Tibial nerve (tissue), 4 donors: ENCODE measurements around the gene PLP2. TPM values are rescaled to one million over a fixed set of nuclear protein-coding genes. Genes with fewer than 3 reads are reported as not detected.

Source experiments
- DNase-seq, 2 donors: peaks; one replicate each; pipeline ENCODE4 v3.0.0-alpha.2; 2019; ENCODE audit warnings: low spot score in 2 of 2
- H3K27ac ChIP-seq, 4 donors: fragments of 200-600 bp; sonication (generic) in 3 of 4; one replicate each; pipeline ENCODE4 v1.5.1; 2017 to 2019; ENCODE audit warnings: mild to moderate bottlenecking in 1 of 4
- H3K27me3 ChIP-seq, 2 donors: fragments of 200-600 bp; sonication (generic) in 1 of 2; one replicate each; pipeline versions ENCODE4 v1.5.1 to v1.6.0; 2017 to 2019
- H3K36me3 ChIP-seq, 3 donors: fragments of 200-600 bp; sonication (generic); one replicate each; pipeline ENCODE4 v1.5.1; 2018 to 2019
- H3K4me1 ChIP-seq, 4 donors: fragments of 200-600 bp; sonication (generic) in 3 of 4; one replicate each; pipeline ENCODE4 v1.5.1; 2017 to 2019
- H3K4me3 ChIP-seq, 4 donors: fragments of 200-600 bp; sonication (generic) in 3 of 4; one replicate each; pipeline ENCODE4 v1.5.1; 2017 to 2019; ENCODE audit warnings: mild to moderate bottlenecking in 1 of 4, moderate library complexity in 1 of 4
- H3K9me3 ChIP-seq, 4 donors: fragments of 200-600 bp; sonication (generic) in 3 of 4; one replicate each; pipeline ENCODE4 v1.5.1; 2017 to 2019
- EP300 ChIP-seq, 2 donors: sonication (generic); formaldehyde crosslinking; IDR thresholded peaks; one replicate each; pipeline ENCODE4 v1.6.1; 2017; ENCODE audit warnings: antibody characterized with exemption in 2 of 2, mild to moderate bottlenecking in 1 of 2
- POLR2A ChIP-seq, 2 donors: fragments of 450-650 bp; IDR thresholded peaks; one replicate each; pipeline ENCODE4 v1.6.1; 2017; ENCODE audit warnings: antibody characterized with exemption in 2 of 2, mild to moderate bottlenecking in 2 of 2, moderate library complexity in 2 of 2
- WGBS, 2 donors: methylation state at CpG; one replicate each; pipeline ENCODE4 v1.1.5; 2018; 5-methylcytosine and 5-hydroxymethylcytosine counted together
- total RNA-seq, 4 donors: library from RNA; depleted of rRNA; stranded (reverse); fragments of >200 nt; gene quantifications; one replicate each; pipeline ENCODE4 v1.1.0, GENCODE V29; 2016
- TF ChIP-seq, protein P1 (sequence below), 5 experiments: fragments of 200-600 bp in 3 of 5; fragments of 450-650 bp in 2 of 5; sonication (generic) in 3 of 5; IDR thresholded peaks; one replicate each; pipeline ENCODE4 v1.5.1; 2016 to 2019; ENCODE audit warnings: antibody characterized with exemption in 5 of 5, mild to moderate bottlenecking in 3 of 5, moderate library complexity in 2 of 5

Gene PLP2
- total RNA-seq, 4 donors from 2014 or later: 22.0 to 34.7 (median 31.5) TPM

- Histone ChIP-seq H3K4me3 (no peak overlapping the region), H3K27ac (no peak overlapping the region), H3K36me3 (no peaks in the 10 kb centered on the region), H3K27me3 (peaks cover 0 to 23% of the 10 kb centered on the region in 2 donors), H3K4me1 (no peaks in the 10 kb centered on the region), H3K9me3 (no peaks in the 10 kb centered on the region)
- WGBS, 2 donors: 69 to 81% methylated on average over 2 to 6 of the region's 8 CpGs
- TF ChIP-seq, protein P1, sequence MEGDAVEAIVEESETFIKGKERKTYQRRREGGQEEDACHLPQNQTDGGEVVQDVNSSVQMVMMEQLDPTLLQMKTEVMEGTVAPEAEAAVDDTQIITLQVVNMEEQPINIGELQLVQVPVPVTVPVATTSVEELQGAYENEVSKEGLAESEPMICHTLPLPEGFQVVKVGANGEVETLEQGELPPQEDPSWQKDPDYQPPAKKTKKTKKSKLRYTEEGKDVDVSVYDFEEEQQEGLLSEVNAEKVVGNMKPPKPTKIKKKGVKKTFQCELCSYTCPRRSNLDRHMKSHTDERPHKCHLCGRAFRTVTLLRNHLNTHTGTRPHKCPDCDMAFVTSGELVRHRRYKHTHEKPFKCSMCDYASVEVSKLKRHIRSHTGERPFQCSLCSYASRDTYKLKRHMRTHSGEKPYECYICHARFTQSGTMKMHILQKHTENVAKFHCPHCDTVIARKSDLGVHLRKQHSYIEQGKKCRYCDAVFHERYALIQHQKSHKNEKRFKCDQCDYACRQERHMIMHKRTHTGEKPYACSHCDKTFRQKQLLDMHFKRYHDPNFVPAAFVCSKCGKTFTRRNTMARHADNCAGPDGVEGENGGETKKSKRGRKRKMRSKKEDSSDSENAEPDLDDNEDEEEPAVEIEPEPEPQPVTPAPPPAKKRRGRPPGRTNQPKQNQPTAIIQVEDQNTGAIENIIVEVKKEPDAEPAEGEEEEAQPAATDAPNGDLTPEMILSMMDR (IDR thresholded peaks at IDR 0.05): no peak
- TF ChIP-seq POLR2A (IDR thresholded peaks at IDR 0.05) (no peak), EP300 (IDR thresholded peaks at IDR 0.05) (no peak)
- no peak for DNase-seq
Measured at GRCh38 chrX:49206543-49206942, 34.8 kb downstream of the PLP2 start.

DNA sequence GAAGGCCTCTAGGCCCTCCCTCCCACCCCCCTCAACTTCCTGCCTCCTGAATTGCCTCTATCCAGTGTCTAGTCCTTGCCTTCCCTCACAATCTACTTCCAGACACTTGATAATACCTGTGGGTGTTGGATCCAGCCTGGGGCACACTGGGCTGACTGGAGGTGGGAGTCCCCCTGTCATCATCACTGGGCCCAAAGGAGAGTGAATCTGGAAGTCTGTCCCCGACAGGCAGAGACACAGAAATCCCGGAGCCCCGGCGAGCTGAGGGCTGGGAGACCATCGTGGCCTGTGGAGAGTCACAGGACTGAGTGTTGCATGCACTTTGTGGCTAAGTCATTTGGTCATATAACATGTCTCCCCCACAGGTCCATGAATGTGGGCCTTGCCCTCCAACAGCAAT lies 36.7 kb downstream of the PLP2 start:
- Histone ChIP-seq H3K27me3 (peaks cover 0 to 23% of the 10 kb centered on the region in 2 donors), H3K9me3 (no peaks in the 10 kb centered on the region), H3K4me1 (no peaks in the 10 kb centered on the region), H3K27ac (no peak overlapping the region), H3K36me3 (no peaks in the 10 kb centered on the region), H3K4me3 (no peak overlapping the region)
- WGBS, 2 donors: 90 to 96% methylated on average over 4 to 5 of the region's 5 CpGs
- TF ChIP-seq POLR2A (IDR thresholded peaks at IDR 0.05) (no peak), EP300 (IDR thresholded peaks at IDR 0.05) (no peak)
- TF ChIP-seq, protein P1 (IDR thresholded peaks at IDR 0.05): no peak
- no peak for DNase-seq

GRCh38 chrX:49209434-49210251 lies 37.9 kb downstream of the PLP2 start:
- H3K4me3 ChIP-seq: no peak overlapping the region
- WGBS, 2 donors: 18 to 53% methylated on average over 5 to 28 of the region's 28 CpGs
- no peaks in the 10 kb centered on the region for H3K9me3 ChIP-seq
- H3K27ac ChIP-seq: no peak overlapping the region
- peaks cover 0 to 23% of the 10 kb centered on the region in 2 donors for H3K27me3 ChIP-seq
- DNase-seq: no peak
- no peaks in the 10 kb centered on the region for H3K4me1 ChIP-seq
- TF ChIP-seq, protein P1 (IDR thresholded peaks at IDR 0.05): no peak
- TF ChIP-seq POLR2A (IDR thresholded peaks at IDR 0.05) (no peak), EP300 (IDR thresholded peaks at IDR 0.05) (no peak)
- no peaks in the 10 kb centered on the region for H3K36me3 ChIP-seq

DNA sequence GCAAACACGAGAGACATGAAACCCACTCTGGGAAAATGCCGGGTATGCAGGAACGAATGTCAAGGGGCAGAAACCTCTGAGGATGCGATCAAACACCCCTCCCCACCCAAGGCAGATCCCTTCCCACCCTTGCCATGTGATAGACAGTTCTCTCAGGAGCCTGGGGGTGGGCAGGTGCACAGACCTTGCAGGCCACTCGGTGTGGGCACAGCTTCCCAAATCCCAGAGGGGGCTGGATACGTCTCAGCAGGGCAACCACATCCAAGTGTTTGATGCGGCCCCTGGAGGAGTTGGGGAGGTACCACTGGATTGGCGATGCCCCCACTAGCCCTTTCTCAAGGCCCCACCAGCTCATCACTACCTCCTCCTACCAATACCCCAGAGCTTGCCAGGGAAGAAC lies 38.7 kb downstream of the PLP2 start:
- Histone ChIP-seq H3K27me3 (peaks cover 0 to 22% of the 10 kb centered on the region in 2 donors), H3K9me3 (no peaks in the 10 kb centered on the region), H3K27ac (no peak overlapping the region), H3K36me3 (no peaks in the 10 kb centered on the region), H3K4me1 (no peaks in the 10 kb centered on the region), H3K4me3 (no peak overlapping the region)
- 76 to 80% methylated on average over 6 to 8 of the region's 8 CpGs for WGBS, 2 donors
- TF ChIP-seq EP300 (IDR thresholded peaks at IDR 0.05): no peak
- TF ChIP-seq, protein P1 (IDR thresholded peaks at IDR 0.05): no peak
- TF ChIP-seq POLR2A (IDR thresholded peaks at IDR 0.05): no peak
- no peak for DNase-seq

DNA sequence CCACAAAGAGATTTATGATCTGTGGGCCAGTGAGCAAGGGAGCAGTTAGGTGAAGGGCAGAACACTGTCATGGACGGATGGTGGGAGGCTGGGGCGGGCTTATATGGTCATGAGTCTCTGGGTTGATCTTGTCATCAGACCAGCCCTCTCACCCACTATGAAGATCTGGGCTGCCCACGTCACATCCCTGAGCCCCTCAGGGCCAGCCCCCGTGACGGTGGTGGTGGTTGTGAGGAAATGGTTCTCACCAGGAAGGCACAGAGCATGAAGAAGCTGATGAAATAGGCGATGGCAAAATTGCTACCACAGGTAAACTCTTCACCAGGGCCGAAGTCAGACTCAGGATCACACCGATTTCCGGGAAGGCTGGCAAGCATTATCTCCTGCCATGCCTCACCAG lies 39.4 kb downstream of the PLP2 start:
- WGBS, 2 donors: 83 to 90% methylated on average over 3 to 9 of the region's 9 CpGs
- H3K27ac ChIP-seq: no peak overlapping the region
- H3K4me3 ChIP-seq: no peak overlapping the region
- H3K36me3 ChIP-seq: no peaks in the 10 kb centered on the region
- peaks cover 0 to 18% of the 10 kb centered on the region in 2 donors for H3K27me3 ChIP-seq
- no peaks in the 10 kb centered on the region for H3K9me3 ChIP-seq
- no peaks in the 10 kb centered on the region for H3K4me1 ChIP-seq
- no peak for DNase-seq
- TF ChIP-seq, protein P1 (IDR thresholded peaks at IDR 0.05): no peak
- TF ChIP-seq EP300 (IDR thresholded peaks at IDR 0.05) (no peak), POLR2A (IDR thresholded peaks at IDR 0.05) (no peak)
